Suppressor macrophage (primary cell): ENCODE measurements around the gene SLC15A1.

Source experiments
- DNase-seq, 4 experiments: peaks; one replicate each; pipeline ENCODE4 v3.0.0-alpha.2; 2020 to 2022

SLC15A1 gene

DNA sequence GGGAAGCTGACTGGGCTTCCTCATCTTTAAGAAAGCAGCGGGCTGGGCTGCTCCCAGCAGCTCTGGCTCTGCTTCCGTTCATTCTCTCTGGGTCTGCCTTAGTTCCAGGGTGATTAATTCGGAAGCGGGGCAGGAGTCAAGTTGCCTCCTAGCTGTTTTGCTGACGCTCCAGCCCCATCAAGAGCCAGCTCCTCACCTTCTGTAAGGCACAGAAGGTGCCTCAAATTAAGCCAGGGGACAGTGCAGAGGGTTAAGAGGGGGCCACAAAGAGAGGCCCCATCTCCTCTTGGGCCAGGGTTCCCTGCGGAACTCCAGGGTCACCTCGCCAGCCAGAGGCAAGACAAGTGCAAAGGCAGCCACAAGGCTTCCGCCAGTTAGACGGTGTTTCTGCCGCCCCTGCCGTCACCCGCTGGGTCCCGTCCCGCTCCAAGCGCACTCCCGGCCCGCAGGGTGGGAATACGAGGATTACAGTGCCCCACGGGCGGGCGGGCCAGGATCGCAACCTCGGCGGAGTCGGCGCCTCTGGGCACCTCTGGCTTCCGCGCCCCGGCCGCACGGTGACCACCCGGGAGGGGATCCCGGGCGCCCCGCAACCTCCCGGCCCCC, 508 bp downstream of the SLC15A1 start:
- DNase-seq: peak in 2 of 4 experiments; percentile 6 to 23

DNA sequence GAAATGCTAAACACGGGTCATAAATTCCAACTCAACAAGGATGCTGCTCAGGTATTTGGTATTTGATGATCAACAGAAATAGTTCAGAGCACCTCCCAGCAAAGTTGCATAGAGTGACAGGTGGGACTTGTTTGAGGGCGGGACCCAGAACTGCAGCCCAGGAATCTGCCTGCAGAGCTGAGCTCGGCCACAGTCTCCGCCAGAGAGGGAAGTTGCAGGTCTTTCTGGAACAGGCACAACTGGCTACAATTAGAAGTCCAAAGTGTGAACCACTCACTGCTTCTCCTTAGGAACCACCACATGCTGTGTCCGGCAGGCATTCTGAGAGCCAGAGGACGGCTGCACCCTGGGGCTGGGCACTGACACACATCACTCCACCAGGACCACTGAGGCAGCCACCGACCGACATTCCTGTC, 1.1 kb downstream of the SLC15A1 start:
- no peak for DNase-seq

DNA sequence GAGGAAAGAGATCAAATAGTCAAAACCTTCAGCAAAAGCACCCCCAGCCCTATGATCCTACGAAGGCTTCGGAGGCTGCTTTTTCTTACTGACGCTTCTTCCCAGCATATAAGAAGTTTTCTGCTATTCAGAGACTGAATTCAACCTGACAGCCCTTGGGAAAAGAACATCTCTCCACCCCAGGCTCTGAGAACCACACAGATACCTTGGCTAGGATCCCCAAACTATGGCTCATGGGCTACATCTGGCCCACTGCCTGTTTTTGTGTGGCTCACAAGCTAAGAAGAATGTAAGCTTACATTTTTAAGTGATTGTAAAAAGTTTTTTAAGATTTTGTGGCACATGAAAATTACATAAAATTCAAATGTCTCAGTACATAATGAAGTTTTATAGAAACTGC, 3.0 kb downstream of the SLC15A1 start:
- DNase-seq: no peak

DNA sequence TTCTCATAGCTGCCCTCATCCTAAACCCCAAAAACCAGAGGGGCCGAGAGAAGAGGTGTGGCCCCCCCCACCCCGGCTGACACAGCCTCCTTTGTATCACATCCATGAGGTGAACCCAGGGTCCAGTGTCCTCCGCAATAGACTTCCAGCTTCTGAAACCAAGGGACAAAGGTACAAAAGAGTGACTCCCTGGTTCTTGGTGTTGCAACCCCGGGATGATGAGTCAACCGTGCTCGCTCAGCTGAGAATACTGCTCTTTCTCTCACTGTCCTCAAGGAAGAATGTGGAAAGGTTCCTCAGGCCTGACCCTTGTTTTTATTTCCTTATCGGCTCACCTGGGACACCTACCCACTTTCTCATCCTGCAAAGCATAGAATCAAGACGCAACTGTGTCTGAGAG, 5.5 kb downstream of the SLC15A1 start:
- no peak for DNase-seq

DNA sequence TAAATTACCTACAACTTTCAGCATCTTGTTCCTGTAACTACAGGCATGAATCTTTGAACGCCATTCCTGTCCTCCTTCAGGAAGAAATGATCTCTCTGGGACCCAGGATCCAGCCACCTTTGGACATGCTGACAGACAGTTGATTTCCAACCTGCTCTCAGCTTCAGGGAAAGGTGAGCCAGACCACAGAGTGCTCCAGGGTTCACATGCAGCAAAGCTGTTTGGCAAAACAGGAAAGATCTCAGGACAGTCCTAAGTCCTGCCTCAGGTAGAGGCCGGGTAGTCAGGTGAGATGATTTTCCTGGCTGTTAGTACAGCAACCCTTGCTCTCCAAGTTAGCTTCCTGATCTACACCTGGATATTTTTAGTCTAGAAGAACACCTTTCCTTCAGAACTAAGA, 9.1 kb downstream of the SLC15A1 start:
- no peak for DNase-seq

DNA sequence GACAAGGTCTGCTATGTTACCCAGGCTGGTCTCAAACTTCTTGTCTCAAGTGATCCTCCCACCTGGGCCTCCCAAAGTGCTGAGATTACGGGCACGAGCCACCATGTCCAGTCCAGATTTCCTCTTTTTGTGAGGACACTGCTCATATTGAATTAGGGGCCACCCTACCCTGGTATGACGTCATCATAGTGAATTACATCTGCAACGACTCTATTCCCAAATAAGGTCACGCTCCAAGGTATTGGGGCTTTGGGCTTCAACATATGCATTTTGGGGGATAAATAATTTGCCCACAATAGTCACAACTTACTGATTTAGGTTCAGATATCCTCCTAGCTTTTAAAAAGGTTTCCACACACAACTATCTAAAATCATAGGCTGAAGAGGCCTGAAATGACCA, 9.5 kb downstream of the SLC15A1 start:
- DNase-seq: no peak

- peak in 2 of 4 experiments; percentile 23 to 31 for DNase-seq
Observed at GRCh38 chr13:98741741-98742435, 10.6 kb downstream of the SLC15A1 start.

GRCh38 chr13:98740131-98740530, 12.3 kb downstream of the SLC15A1 start:
- DNase-seq: no peak

DNA sequence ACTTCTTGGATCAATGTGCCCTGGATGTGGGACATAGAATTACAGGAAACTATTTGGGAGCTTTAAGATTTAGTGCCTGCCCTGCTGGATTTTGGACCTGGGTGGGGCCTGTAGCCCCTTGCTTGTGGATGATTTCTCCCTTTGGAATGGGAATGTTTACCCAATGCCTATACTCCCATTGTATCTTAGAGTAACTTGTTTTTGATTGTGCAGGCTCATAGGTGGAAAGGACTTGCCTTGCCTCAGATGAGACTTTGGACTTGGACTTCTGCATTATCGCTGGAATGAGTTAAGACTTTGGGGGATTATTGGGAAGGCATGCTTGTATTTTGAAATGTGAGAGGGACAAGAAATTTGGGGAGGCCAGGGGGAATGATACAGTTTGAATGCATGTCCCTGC, 13.5 kb downstream of the SLC15A1 start:
- no peak for DNase-seq

GRCh38 chr13:98738213-98738612, 14.3 kb downstream of the SLC15A1 start:
- DNase-seq: no peak

DNA sequence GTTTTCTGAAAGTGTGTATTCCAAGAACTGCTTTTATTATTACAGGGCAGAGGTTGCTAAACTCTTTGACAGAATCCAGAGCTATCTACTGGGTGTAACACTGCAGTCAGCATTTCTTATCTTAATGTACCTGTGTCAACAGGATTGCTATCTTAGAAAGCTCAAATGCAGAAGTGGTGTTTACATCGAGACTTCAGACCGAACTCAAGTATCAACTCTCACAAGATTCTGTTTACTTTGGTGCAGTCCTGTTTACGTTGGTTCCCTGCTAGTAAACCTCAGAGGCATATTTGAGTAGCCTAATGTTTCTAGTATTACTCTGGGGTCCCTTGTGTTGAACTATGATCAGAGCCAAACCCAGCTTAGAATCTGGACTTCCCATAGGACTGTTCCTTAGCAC, 20.5 kb downstream of the SLC15A1 start:
- no peak for DNase-seq

GRCh38 chr13:98731038-98731437, 21.4 kb downstream of the SLC15A1 start:
- no peak for DNase-seq

DNA sequence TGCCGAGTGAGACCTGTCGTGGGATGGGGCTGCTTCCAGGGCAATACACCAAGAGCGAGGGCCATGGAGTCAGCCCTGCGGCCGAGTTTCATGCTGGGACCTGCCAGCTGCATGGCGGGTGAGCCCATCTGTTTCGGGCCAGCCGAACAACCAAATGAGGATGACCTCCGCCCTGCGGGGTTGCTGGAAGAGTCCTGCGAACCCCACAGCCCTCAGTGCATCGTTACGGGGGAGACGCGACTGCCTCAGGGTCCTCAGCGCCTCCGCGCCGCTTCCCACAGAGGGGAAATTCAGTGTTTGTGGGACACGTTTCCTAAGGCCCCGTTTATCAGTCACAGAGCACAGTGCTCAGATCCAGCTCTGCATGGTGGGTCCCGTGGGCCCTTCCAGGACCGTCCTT, 22.0 kb downstream of the SLC15A1 start:
- DNase-seq: no peak

DNA sequence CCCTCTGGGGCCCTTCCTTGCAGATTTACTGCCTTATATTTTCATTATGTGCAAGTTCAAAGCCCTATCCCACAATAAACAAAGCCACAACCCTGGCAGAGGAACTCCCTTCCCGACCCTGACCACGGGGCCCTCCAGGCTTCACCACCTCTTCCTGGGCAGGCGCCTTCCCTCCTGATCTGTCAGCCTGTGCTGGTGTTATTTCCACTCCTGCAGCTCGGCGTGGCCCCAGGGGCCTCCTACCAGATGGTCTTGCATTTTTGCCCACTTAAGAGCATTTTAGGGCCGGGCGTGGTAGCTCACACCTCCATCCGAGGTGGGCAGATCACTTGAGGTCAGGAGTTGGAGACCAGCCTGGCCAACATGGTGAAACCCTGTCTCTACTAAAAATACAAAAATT, 22.8 kb downstream of the SLC15A1 start:
- no peak for DNase-seq

DNA sequence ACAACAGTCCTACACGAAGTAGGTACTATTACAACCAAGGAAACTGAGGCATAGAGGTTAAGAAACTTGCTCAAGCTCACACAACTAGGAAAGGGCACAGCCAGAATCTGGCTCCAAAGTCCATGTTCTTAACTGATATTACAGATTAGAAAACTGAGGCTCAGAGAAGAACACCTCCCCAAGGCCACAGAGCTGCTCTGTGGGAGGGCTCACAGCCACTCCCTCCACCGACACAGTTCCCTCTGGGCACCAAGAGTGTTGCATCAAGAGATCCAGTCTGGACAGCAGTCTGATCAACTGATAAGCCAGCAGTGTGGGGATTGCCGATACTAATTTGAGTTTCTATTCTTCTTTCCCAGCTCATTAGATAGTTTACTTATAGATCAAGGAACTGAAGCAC, 29.5 kb downstream of the SLC15A1 start:
- DNase-seq: peak in 3 of 4 experiments; percentile 5 to 22 (median 21)

DNA sequence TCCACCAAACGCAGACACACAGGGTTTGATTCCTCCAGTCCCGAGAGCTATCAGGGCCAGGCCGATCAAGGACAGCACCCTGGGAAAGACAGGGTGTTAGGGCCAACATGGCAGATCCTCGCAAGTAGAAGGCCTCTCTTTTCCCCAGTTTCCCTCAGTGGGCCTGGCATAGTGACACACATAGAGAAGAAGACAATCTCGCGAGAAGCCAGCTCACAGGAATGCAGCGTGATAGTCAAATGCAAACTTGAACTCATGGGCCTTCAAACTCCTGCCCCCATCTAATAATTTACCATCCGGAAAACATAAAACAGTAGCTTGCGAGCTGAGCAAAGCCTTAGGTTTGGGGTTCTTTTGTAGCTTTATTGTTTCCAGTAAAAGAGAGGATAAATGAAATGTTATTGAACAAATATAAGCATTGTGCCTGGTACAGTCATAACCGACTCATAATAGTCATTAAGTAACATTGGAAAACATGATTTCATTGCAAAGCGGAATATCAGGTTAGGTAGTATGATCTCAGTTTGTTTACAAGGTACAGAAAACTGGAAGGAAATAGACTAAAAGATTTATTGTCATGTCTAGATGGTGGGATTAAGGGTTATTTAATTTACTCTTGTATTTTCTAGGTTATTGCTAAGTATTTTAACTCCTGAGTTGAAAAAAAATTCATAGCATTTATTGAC, 30.5 kb downstream of the SLC15A1 start:
- no peak for DNase-seq

DNA sequence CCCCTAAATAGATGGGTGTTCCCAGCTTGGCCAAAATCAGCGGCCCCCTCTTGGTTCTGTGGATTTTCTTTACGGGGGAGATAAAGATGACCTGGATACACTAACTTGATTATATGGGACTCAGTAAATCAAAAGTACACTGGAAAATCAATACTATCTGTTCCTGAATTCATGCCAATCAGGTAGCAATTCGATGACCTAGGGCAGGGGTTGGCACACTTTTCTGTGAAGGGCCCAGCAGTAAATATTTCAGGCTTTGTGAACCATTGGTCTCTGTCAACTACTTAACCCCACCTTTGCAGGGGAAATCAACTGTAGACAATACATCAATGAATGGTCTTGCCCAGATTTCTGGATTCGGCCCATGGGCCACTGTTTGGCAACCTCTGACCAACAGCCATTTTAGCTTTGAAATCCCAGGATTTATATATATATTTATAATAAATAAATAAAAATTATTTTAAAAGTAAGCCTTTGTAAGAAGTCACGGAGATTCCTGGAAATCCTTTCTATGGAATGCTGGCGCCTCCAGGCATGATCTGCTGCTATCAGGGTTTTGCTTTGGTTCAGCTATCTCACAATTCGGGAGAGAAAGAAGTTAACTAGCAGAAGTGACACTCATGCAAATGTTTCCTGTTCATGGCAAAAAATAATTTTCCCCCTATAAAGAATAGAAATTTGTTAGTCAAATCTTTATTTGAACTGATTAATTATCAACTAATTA, 32.8 kb downstream of the SLC15A1 start:
- DNase-seq: no peak

DNA sequence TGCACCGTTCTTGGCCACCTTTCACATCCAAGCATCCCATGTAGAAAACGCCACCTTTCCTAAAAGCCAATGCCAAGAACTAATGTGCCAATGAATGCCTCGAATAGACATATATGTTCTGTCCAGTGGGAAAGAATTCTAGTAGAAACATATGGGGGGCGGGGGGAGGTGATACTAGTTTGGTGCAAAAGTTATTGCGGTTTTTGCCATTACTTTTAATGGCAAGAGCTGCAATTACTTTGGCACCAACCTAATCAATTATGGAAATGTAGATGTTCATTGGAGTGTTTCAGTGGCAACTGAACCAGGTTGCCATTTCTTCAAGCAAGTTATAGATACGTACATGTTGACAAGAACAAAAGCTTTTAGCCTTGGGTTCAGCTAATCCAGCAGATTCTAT, 34.6 kb downstream of the SLC15A1 start:
- no peak for DNase-seq

- DNase-seq: no peak
Observed at GRCh38 chr13:98717256-98717655, 35.2 kb downstream of the SLC15A1 start.

GRCh38 chr13:98710521-98710920, 42.0 kb downstream of the SLC15A1 start:
- DNase-seq: no peak

- no peak for DNase-seq
Observed at GRCh38 chr13:98707281-98707999, 45.0 kb downstream of the SLC15A1 start.

DNA sequence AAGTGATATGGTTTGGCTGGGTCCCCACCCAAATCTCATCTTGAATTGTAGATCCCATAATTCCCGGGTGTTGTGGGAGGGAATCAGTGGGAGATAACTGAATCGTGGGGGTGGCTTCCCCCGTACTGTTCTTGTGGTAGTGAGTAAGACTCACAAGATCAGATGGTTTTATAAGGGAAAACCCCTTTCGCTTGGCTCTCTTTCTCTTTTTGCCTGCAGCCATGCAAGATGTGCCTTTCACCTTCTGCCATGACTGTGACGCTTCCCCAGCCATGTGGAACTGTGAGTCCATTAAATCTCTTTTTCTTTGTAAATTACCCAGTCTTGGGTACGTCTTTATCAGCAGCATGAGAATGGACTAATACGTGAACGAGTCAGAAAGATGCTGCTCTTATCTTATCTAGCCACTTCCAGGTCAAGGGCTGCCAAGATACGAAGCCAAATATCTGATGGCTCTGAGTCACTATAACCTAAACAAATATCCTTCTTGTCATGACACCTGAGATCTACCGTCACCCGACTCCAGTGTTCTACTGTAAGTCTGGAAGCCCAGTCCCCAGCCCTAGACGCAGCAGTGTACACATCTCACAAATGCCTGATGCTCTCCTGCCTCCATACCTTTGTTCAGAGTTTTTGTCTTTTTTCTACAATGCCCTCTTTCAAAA, 45.9 kb downstream of the SLC15A1 start:
- DNase-seq: no peak
